GM11168 (cell line): Measurements from ENCODE around the gene MAGEF1.

ENCODE experiments used
- in situ Hi-C: fragments of 300-500 bp; cut with MboI; formaldehyde crosslinking; loops from one replicate; pipeline ENCODE4 v1.12.0; 2022; ENCODE audit warnings: low sequenced_read_pairs; ENCODE audit not compliant: unreplicated experiment

Gene MAGEF1

DNA sequence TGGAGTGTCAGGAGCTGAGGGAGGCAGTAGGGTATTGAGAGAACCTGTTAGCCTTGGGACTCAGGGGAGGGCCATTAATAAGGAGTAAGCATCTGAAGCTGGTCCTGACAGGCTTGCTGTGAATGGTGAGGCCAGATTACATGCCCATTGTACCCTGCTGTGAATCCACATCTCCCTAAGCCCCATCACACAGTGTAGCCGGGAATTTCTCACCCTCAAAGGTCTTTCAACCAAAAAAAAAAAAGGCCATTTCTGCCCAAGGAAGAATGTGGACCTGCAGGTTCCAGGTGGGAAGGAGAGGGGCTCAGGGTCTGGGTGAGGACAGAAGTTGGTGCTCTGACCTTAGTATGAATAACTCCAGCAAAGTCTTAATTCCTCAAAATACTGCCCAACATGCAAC lies 37.2 kb downstream of the MAGEF1 start:
- in situ Hi-C loops: no loop called here

GRCh38 chr3:184672977-184673870 lies 38.6 kb downstream of the MAGEF1 start:
- in situ Hi-C loops: no loop called here

- in situ Hi-C loops: no loop called here
Observed at GRCh38 chr3:184672335-184672734, 39.5 kb downstream of the MAGEF1 start.

DNA sequence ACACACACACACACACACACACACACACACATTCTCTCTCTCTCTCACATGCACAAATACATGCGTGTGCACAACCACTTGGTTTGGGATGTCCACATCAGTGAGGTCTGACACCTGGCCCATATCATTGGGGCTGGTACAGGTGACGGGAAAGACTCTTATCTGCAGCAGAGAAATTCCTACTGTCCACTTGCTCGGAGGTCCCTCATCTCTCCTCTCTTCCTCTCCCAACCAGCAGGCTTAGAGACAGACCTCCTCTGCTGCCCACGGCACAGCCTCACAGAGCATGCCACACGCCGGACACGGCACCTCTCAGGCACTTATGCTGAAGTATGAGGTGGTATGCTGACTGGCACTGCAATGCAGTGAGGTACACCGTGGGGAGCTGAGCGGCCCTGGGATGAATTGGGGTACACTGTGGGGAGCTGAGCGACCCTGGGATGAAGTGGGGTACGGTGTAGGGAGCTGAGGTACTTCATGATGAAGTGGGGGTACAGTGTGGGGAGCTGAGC lies 41.7 kb downstream of the MAGEF1 start:
- in situ Hi-C loops: no loop called here

- in situ Hi-C loops: no loop called here
Observed at GRCh38 chr3:184669578-184669977, 42.3 kb downstream of the MAGEF1 start.

GRCh38 chr3:184666442-184666841 lies 45.4 kb downstream of the MAGEF1 start:
- in situ Hi-C loops: no loop called here

DNA sequence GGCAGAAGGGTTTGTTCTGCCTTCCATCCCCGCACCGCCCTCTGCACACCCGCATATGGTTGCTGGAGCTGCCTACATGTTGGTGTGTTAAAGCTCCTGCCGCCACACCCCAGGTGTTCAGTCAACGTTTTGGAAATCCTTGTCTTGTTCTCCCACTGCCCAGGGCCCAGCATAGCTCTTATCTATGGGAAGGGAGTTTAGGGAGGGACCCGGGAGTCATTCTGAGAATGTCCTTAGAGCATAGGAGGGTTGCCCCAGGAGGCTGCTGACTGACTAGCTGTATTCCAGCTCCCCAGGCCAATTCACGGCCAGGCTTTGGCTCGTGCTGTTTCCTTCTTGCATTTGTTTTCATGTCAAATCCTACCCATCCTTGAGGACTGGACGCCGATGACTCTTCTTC lies 46.8 kb downstream of the MAGEF1 start:
- in situ Hi-C loops: no loop called here

- in situ Hi-C loops: no loop called here
Observed at GRCh38 chr3:184663756-184664155, 48.1 kb downstream of the MAGEF1 start.

- in situ Hi-C loops: no loop called here
Observed at GRCh38 chr3:184663356-184663755, 48.5 kb downstream of the MAGEF1 start.

DNA sequence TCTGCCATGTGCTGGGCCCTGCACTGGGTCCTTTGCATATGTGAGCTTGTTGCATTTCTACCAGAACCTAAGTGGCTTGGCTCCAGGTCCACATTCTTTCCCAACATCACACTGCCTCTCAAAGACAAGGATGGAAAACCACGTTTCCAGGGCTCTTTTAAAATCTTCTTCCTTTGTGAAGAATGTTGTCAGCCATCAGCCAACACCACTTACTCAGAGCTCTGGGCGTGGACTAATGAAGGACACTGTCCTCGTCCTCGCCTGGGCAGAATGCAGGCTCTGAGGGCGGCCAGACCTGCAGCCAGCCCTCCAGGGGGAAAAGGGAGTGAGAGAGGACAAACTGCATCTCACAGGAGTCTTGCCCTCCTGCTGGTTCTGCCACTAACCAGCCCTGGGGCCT lies 49.7 kb downstream of the MAGEF1 start:
- in situ Hi-C loops: no loop called here

GRCh38 chr3:184660931-184661330 lies 50.9 kb downstream of the MAGEF1 start:
- in situ Hi-C loops: no loop called here
